AG09309 (cell line): ENCODE results near the gene CDC42BPA.

Experiments used
- DNase-seq: peaks from one replicate; pipeline ENCODE4 v3.0.0-alpha.2; 2010; ENCODE audit warnings: low read depth
- H3K4me3 ChIP-seq: 2 replicates; pipeline ENCODE4 v1.5.1; 2011; ENCODE audit warnings: mild to moderate bottlenecking, low read depth, low read length, moderate library complexity; ENCODE audit not compliant: control insufficient read depth
- CTCF ChIP-seq: IDR thresholded peaks from 2 replicates; pipeline ENCODE4 v1.5.1; 2011; ENCODE audit warnings: mild to moderate bottlenecking, low read depth, low read length, inconsistent platforms; ENCODE audit not compliant: insufficient read depth, control insufficient read depth; ENCODE audit errors: missing control alignments

The CDC42BPA gene

DNA sequence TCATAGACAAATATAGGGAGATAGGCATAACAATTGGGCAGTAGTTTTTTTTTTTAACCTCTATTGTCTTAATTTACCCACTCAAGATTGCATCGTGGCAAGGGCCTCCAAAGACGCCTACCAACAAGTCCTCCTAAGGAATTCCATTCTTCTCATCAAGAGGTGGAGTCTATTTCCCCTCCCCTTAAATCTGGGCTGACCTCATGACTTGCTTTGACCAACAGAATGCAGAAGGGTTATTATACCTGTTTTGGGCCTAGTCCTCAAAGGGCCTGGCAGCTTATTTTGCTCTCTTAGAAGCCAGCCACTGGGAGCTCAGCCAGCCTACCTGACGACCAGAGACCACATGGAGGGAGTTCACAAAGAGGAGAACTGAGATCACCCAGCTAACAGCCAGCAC, 285.9 kb downstream of the CDC42BPA start:
- H3K4me3 ChIP-seq, result no peak overlapping the region
- TF ChIP-seq CTCF, result no peak
- no peak for DNase-seq

DNA sequence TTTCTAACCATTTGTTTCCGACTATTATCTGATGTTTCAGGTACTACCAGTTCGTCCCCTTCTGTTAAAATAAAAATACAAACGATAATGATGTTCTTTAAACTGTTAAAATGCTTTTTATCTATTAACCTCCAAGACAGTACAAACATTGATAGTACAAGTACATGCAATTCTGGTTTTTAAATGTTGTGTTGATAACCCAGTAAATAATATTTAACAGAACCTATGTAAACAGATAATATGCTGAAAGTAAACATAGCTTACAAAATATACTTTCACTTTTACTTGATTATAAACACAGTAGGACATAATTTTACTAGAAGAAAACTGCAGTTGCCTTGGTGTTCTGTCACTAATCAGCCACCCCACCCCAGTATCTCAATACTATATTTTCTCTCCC, 301.3 kb downstream of the CDC42BPA start:
- no peak for TF ChIP-seq CTCF
- H3K4me3 ChIP-seq, result no peak overlapping the region
- DNase-seq, result no peak

GRCh38 chr1:227010645-227011044, 307.6 kb downstream of the CDC42BPA start:
- H3K4me3 ChIP-seq, result no peak overlapping the region
- DNase-seq, result no peak
- TF ChIP-seq CTCF, result no peak

- no peak for TF ChIP-seq CTCF
- H3K4me3 ChIP-seq, result no peak overlapping the region
Observed at GRCh38 chr1:227009937-227010336, 308.4 kb downstream of the CDC42BPA start.

DNA sequence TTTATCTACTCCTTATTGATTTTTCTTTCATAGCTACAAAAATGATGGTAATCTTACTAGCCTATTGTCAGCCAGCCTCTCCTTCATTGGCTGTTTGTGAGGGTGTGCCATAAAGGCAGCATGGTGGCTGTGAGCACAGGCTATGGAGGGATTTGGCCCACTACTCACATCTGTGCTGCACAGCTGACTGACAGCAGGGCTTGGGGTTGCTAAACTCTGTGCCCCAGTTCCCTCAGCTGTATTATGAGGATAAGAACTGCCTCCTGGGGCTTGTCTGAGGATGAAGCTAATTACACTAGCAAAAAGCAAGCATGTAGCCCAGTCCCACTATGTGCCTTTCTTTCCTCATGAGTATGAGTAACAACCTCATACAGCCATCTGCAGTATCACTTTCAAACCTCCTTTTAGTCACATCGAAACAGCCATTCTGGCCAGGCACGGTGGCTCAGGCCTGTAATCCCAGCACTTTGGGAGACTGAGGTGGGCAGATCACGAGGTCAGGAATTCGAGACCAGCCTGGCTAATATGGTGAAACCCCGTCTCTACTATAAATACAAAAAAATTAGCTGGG, 312.0 kb downstream of the CDC42BPA start:
- no peak for DNase-seq
- no peak overlapping the region for H3K4me3 ChIP-seq
- TF ChIP-seq CTCF, result no peak

More at GRCh38 chr1:227009937-227010336, 308.4 kb downstream of the CDC42BPA start:
- no peak for DNase-seq

DNA sequence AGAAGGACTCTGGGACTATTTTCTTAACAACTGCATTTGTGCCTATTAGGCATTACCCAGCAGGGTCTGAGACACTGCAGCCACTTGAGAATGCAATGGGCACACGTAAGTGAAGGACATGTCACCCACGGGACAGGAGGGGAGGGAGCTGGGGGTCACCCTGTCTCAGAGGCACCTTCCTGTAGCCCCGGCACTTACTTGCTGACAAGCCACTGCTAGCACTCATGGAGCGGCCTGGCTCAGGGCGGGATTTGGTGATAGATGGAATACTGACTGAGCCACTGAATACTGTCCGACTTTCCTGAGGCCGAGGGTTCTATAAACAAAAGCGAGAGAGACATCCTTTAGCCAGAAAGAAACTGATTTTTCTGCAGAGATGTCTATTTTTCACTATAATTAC, 313.5 kb downstream of the CDC42BPA start:
- no peak overlapping the region for H3K4me3 ChIP-seq
- DNase-seq, result no peak
- TF ChIP-seq CTCF, result no peak

DNA sequence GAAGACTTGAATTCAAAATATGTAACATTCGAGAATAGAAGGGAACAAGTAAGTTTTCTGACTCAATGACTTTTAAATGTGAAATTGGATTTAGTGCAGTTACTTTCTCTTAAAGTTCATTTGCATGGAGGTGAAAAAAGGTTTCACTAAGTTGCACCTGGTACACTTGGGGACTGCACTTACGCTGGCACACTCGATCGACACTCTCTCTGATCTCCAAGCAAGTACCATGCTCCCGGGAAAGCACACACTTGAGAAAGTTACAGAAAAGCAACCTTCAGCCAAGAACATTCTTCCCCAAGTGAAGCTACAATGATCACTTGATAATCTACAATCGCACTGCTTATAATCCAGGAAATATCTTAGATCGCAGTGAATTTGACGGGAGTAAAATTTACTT, 315.1 kb downstream of the CDC42BPA start:
- no peak overlapping the region for H3K4me3 ChIP-seq
- TF ChIP-seq CTCF, result no peak
- DNase-seq, result no peak
